HG02943 (cell line): ENCODE results near the gene FMNL2.

Source experiments
- ATAC-seq: cut with Tn5 transposase; IDR thresholded peaks from one replicate; pipeline ENCODE4 v1.9.1; 2021; ENCODE audit warnings: mild to moderate bottlenecking, low read depth, moderate library complexity; ENCODE audit not compliant: unreplicated experiment

Gene FMNL2

GRCh38 chr2:152488075-152488474, 153.1 kb downstream of the FMNL2 start:
- ATAC-seq: no peak

- no peak for ATAC-seq
Measured at GRCh38 chr2:152489364-152489763, 154.4 kb downstream of the FMNL2 start.

- no peak for ATAC-seq
Measured at GRCh38 chr2:152490686-152491455, 155.9 kb downstream of the FMNL2 start.

- ATAC-seq: no peak
Measured at GRCh38 chr2:152492131-152492530, 157.2 kb downstream of the FMNL2 start.

DNA sequence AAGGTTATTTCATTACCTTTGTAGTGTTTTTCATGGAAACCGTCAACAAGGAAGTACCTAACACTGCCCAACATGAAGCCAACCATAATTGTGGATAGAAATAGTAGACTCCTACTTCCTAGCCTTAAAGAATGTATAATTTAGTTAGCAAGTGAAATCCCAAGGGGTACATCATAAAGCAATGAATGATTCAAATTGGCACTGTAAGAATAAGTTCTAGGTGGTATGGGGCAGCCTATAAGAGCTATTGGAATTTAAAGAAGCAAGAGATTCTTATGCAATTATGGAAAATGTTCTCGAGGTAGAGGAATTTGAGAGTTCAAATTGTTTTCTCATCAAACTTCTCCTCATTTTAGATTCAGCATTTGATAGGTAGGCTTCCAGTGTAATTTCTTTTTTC, 157.9 kb downstream of the FMNL2 start:
- ATAC-seq: no peak

- ATAC-seq: no peak
Measured at GRCh38 chr2:152493417-152493816, 158.4 kb downstream of the FMNL2 start.

DNA sequence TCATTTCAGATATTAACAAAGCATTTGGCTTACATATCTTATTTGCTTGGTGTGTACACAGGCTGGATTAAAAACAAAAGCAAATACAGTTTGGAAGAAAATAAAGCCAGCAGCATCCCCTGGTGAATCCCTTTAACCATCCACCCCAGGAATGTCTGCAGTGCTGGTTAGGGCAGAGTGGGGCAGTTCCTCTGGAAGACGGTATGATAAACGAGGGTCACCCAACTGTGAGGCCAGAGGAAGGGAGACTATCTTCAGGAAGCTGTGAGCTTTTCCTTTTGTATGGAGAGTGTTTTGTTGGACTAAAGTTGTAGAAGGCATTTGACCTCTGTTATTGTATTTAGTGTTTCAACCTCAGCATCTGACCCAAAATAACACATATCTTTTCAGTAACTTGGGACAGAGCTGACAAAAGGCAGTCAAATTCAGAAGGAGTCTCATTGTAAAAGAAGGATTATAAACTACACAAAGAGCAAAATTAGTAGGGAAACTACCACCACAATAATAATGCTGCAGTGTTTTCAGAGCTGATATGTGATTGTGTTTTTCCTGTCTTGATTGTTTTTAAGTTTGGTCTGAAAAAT, 159.1 kb downstream of the FMNL2 start:
- ATAC-seq: no peak

DNA sequence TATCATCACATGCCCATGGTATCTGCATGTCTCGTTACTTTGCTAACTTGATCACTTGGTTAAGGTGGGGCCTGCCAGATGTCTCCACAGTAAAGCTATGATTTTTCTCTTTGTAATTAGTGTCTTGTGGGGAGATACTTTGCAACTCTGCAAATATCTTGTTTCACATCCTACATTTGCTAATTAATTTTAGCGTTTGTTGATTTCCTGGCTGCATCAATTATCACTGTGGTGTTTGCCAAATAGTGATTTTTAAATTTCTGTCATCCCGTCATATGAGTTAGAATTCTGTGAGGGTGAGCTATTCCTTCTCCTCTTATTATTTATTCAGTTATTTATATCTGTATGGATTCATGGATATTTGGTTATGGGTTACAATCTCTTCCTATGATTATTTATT, 161.4 kb downstream of the FMNL2 start:
- no peak for ATAC-seq

- no peak for ATAC-seq
Measured at GRCh38 chr2:152497481-152498052, 162.6 kb downstream of the FMNL2 start.

DNA sequence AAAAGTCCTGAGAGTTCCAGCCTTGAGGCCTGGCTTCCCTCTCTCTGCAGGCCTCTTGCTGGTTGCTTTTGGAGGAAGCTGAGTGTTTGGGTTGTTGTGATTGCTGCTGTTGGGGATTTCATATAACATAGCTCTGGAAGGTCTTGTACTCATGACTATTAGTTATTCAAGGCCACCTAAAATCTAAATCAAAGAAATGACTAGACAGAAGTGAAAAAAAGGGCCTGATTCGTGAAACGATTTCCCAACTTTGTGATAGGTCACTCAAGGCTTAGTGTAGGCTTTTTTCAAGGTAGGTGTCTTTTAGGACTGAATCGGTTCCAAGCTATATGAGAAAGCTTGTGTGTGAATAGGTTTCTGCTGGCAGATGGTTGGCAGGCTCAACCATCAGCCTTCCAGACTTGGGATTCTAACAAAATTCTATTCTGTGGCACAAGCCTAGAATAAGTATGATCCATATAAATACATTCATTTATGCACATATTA, 164.4 kb downstream of the FMNL2 start:
- ATAC-seq: no peak

DNA sequence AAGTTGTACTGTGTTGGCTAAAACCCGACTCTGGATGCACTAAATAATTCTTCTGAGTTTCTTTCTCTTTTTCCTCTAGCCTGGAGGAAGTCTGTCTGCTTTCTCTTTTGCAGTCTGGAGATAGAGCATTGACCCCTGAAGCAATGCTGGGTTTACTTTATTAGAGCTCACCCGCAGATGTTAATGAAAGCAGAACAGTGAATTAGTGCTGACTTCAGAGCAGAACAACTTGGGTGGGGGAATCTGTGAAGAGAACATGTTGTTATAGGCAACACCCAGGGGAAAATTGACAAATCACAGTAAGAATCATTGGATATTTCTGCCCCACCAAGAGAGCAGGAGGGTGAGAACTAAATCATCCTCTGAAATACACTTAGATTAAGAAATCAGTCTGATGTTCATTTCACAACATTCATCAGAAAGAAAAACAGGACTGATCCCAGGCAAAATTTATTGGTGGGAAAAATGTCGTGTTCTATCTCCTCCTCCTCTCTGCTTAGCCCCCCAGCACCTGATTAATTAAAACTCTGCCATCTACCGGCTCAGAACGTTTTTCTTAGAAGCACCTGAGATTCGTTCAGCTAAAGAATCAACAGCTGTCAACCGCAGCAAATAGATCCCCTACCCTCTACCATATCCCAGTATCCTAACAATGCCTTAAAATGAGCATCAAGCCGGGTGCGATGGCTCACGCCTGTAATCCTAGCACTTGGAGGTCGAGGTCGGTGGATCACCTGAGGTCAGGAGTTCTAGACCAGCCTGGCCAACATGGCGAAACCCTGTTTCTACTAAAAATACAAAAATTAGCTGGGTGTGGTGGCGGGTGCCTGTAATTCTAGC, 165.1 kb downstream of the FMNL2 start:
- no peak for ATAC-seq

DNA sequence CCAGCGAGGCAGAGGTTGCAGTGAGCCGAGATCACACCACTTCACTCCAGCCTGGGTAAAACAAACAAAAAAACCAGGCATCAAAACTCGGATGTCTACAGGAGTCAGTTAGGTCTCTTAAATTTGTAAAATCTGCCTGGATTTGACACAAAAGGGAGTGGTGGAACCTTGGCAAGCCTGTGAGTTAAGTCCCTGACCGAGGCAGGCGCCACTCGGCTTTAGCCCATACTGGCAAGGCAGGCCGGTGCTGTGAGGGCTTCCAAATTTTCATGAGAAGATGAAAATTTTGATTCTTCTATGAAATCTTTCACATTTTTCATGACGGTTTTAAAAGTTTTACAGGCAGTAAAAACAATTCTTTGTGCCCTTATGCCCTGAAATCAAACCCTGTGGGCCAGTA, 165.8 kb downstream of the FMNL2 start:
- ATAC-seq: no peak

- ATAC-seq: no peak
Measured at GRCh38 chr2:152501666-152502065, 166.7 kb downstream of the FMNL2 start.

- no peak for ATAC-seq
Measured at GRCh38 chr2:152504618-152505017, 169.6 kb downstream of the FMNL2 start.

DNA sequence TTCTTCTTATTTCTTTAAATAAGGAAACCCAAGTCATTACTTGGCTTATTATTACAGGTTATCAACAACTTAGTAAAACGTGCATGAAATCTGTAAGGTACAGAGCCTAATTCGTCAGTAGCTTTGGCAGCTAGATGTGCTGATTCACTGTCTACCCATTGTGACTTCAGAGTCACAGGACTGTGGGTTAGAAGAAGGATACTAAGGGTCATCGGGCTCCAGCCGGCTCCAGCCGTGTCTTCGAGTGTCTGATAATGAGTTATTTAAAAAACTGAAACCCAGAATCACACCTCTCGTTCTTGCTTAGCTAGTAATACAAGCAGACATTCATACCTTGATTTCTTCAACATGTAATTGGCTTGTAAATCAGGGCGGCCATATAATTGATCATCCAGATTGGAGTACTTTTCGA, 170.5 kb downstream of the FMNL2 start:
- ATAC-seq: no peak

- ATAC-seq: no peak
Measured at GRCh38 chr2:152506843-152507242, 171.9 kb downstream of the FMNL2 start.

GRCh38 chr2:152507907-152508306, 172.9 kb downstream of the FMNL2 start:
- no peak for ATAC-seq

GRCh38 chr2:152508446-152508845, 173.5 kb downstream of the FMNL2 start:
- ATAC-seq: no peak

- ATAC-seq: no peak
Measured at GRCh38 chr2:152509772-152510491, 175.0 kb downstream of the FMNL2 start.

DNA sequence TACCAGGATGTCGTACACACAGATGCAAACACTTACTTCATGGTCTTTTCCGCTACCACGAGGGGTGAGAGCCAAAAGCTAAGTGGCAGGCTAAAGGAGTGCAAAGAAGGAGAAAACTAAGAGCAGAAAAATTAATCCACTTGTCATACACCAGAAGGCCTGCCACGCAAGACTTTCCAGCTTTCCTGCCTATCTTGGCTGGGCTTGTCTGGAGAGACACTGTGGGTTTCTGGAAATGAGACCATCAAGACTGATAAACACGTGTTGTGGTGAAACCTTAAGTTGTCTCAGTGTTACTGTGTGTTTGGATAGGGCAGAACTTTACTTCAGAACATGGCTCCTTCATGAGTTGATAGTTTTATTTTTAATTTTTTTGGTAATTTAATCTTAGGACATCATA, 175.6 kb downstream of the FMNL2 start:
- ATAC-seq: no peak
